ENCODE measurements around the gene DCHS1. TPM values are rescaled to one million over a fixed set of nuclear protein-coding genes. Genes with fewer than 3 reads are reported as not detected.

DCHS1 gene
- total and polyA plus RNA-seq, 5 experiments from 2014 or later, result 2.2 to 14.9 (median 6.1) TPM

DNA sequence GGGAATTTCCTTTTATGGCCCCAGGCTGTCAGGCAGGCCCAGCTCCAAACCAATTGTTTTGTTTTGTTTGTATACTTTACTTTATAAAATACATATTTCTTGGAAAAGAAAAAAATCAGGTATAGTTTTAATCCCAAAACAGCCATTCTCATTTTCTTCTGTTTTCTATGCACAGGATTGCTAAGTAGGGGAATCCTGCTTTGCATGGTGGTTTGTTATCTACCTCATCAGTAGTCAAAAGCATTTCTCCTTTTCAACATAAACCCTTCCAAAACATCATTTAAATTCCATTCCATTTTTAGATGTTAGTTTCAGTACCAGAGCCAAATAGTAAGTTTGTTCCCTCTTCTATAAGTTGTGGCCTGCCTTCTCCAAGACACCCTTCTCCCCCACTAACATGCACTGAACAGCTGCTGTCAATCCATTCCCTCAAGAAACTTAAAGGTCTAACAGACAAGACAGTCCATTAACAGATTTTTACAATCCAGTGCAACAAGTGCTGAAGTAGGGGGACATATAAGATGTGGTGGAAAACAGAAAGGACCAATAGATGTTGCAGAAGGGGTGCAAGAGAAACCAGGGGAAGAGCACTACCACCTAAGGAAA, 48.3 kb downstream of the DCHS1 start:
- POLR2A ChIA-PET, result interaction anchor here (0.9 to 6.8 kb wide), 5 partner anchors 11 to 205 kb away, joined by 3 to 108 read pairs (median 6); partner anchors contain the start of genes MRPL17 and TPP1
- H3K4me1 Mint-ChIP-seq, result peaks cover 19 to 45% (median 27%) of the 10 kb centered on the region in 4 donors
- H3K27ac Mint-ChIP-seq, result peak overlapping the region in 6 of 10 donors; percentile 59 to 90 (median 84)
- H3K36me3 Mint-ChIP-seq, result peaks cover 0 to 37% (median 7%) of the 10 kb centered on the region in 3 donors
- DNase-seq, result no peak
- H3K27me3 Mint-ChIP-seq, result no peaks in the 10 kb centered on the region
- H3K9me3 Mint-ChIP-seq, result no peaks in the 10 kb centered on the region
- H3K4me3 Mint-ChIP-seq, result peak overlapping the region in 8 of 10 donors; percentile 13 to 66 (median 55)
- ATAC-seq, result no peak

DNA sequence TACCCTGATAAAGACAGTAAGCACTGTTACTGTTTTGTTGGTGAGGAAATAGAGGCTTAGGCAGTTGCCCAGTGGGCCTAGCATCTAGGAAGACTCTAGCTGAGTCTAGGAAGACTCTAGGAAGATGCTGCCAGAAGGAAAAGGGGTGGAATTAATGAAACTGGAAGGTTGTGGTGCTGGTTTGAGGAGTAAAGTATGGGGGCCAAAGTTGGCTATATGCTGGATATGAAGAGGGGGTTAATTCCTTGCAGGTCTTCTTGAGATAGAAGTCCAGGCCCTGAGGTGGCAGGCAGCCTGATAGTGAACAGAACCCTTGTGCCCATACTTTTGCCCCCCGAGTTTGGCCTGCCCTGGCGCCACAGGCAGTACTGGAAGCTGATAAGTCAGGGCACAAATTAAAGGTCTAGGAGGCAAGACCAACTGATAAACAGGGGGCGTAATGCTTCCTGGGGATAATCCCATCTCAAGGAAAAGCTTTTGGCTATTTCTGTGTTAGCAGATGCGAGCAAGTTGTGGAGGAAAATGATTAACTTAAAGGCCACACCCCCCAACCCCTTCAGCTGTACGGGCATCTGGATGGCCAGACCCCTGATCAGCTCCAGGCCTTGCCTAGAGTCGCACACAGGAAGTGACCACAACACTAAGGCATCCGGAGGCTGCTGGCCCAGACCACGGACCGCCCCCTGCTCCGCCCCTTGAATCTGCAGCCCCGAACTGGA, 49.0 kb downstream of the DCHS1 start:
- Mint-ChIP-seq H3K36me3 (peaks cover 0 to 40% (median 7%) of the 10 kb centered on the region in 3 donors), H3K27me3 (no peaks in the 10 kb centered on the region), H3K4me1 (peaks cover 19 to 45% (median 29%) of the 10 kb centered on the region in 4 donors), H3K27ac (peak overlapping the region in 4 of 10 donors; percentile 83 to 90 (median 86)), H3K4me3 (peak overlapping the region in 3 of 10 donors; percentile 11 to 66 (median 31)), H3K9me3 (no peaks in the 10 kb centered on the region)
- DNase-seq (peak in 4 of 10 donors; percentile 16 to 52 (median 18)), ATAC-seq (no peak)
- POLR2A ChIA-PET, result interaction anchor here (0.9 to 6.8 kb wide), 5 partner anchors 12 to 204 kb away, joined by 3 to 108 read pairs (median 6); partner anchors contain the start of genes MRPL17 and TPP1

DNA sequence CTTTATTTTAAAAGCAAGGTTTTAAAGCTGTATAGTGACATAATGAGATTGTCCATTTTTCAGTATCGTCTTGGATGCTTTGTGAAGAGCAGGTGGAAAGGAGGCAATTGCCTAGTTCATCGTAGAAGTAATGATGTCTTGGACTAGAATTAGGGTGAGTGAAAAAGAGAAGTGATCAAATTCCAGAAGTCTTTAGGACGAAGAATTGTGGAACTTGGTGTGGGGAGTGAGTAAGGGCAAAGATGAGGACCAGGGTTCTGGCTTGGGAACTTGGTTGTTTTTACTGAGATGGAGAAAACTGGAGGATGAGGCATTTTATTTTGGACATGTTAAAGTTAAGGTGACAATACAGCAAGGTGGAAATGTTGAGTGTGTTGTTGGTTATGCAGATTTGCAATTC, 50.8 kb downstream of the DCHS1 start:
- ATAC-seq, result no peak
- Mint-ChIP-seq H3K27me3 (no peaks in the 10 kb centered on the region), H3K36me3 (peaks cover 0 to 36% (median 7%) of the 10 kb centered on the region in 3 donors), H3K27ac (no peak overlapping the region), H3K4me1 (peaks cover 4 to 35% (median 22%) of the 10 kb centered on the region in 4 donors), H3K9me3 (no peaks in the 10 kb centered on the region), H3K4me3 (no peak overlapping the region)
- no peak for DNase-seq
- POLR2A ChIA-PET, result interaction anchor here (1.0 to 6.8 kb wide), 17 partner anchors 8 to 369 kb away, joined by 3 to 108 read pairs (median 6); partner anchors contain the start of genes ARFIP2, MRPL17, TAF10 and TIMM10B

DNA sequence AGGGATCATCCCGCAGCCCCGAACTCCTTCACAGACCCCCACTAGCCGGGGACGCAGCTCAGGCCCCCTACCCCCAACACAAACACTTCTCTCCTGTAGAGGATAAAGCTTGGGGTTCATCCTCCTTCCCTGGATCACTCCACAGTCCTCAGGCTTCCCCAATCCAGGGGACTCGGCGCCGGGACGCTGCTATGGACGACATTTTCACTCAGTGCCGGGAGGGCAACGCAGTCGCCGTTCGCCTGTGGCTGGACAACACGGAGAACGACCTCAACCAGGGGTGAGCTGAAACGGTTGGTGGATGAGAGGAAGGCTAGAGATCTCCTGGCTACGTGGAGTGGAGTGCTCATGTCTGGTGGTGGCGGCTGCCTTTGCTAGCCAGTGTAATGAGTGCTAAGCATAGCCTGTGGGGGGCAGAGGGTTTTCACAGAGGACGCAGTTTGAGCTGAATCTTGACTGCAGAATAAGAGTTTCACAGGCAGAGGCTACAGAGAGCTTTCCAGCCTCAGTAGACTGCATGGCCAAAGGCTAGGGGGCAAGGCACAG, 51.5 kb downstream of the DCHS1 start:
- no peak overlapping the region for H3K4me3 Mint-ChIP-seq
- POLR2A ChIA-PET, result interaction anchor here (1.0 to 6.8 kb wide), 17 partner anchors 8 to 369 kb away, joined by 3 to 108 read pairs (median 6); partner anchors contain the start of genes ARFIP2, MRPL17, TAF10 and TIMM10B
- H3K4me1 Mint-ChIP-seq, result peaks cover 10 to 35% (median 25%) of the 10 kb centered on the region in 4 donors
- peak; percentile 31 to 79 (median 61) for DNase-seq
- H3K27me3 Mint-ChIP-seq, result no peaks in the 10 kb centered on the region
- ATAC-seq, result peak; percentile 72 to 80
- H3K36me3 Mint-ChIP-seq, result peaks cover 0 to 36% (median 7%) of the 10 kb centered on the region in 3 donors
- no peaks in the 10 kb centered on the region for H3K9me3 Mint-ChIP-seq
- no peak overlapping the region for H3K27ac Mint-ChIP-seq

DNA sequence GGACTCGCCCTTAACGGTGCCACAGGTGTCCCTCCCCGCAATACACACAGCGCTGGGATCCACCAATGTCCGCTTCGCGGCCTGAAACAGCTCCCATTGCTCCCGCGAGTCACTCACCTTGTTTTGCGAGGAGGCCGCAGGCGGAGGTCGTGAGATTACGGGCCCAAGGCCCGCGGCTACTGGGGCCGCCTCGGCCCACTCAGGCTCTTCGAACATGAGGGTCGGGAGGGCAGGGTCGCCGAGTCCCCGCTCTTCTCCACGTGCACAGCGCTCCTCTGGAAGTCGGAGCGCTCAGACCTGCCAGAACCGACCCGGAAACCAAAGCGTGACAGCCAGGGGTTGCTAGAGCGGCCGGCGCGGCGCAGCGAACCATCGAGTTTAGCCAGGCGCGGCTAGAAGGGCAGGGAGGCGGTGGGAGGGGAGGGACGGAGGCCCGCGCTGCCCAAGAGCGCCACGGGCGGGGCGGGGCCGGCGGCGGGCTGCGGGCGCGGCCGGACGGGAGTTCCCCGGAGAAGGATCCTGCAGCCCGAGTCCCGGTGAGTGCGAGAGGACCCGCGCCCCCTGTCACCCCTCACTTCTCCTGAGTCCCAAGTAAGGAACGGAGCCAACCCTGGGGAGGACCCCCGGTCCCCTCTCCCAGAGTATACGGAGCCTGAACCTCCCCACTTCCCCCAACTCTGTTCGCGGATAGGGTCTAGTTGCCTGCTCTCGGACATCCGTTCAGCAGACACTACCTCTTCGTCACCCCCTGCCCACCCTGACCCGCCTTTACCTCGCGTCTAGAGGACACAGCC, 52.1 kb downstream of the DCHS1 start, which contains the start of the genes ILK and RRP8:
ILK (plus strand) TSS at position 488 of the 794 bp plus-strand sequence. CDS start 498 bp downstream, outside the sequence.
RRP8 (minus strand) TSS at position 330 of the 794 bp plus-strand sequence; CDS start at position 216, 114 bp downstream.
- H3K27ac Mint-ChIP-seq, result no peak within 1 kb of the TSS
- POLR2A ChIA-PET, result interaction anchor here (0.5 to 6.8 kb wide), 18 partner anchors 9 to 368 kb away, joined by 3 to 108 read pairs (median 6); partner anchors contain the start of genes ARFIP2, MRPL17, TAF10 and TIMM10B
- peaks cover 0 to 37% (median 3%) of the 10 kb centered on the region in 3 donors for H3K36me3 Mint-ChIP-seq
- no peaks in the 10 kb centered on the region for H3K9me3 Mint-ChIP-seq
- H3K4me3 Mint-ChIP-seq, result no peak within 1 kb of the TSS
- H3K4me1 Mint-ChIP-seq, result peaks cover 16 to 33% (median 29%) of the 10 kb centered on the region in 4 donors
- DNase-seq (peak; percentile 68 to 92 (median 80)), ATAC-seq (peak; percentile 80 to 85)
- no peaks in the 10 kb centered on the region for H3K27me3 Mint-ChIP-seq

DNA sequence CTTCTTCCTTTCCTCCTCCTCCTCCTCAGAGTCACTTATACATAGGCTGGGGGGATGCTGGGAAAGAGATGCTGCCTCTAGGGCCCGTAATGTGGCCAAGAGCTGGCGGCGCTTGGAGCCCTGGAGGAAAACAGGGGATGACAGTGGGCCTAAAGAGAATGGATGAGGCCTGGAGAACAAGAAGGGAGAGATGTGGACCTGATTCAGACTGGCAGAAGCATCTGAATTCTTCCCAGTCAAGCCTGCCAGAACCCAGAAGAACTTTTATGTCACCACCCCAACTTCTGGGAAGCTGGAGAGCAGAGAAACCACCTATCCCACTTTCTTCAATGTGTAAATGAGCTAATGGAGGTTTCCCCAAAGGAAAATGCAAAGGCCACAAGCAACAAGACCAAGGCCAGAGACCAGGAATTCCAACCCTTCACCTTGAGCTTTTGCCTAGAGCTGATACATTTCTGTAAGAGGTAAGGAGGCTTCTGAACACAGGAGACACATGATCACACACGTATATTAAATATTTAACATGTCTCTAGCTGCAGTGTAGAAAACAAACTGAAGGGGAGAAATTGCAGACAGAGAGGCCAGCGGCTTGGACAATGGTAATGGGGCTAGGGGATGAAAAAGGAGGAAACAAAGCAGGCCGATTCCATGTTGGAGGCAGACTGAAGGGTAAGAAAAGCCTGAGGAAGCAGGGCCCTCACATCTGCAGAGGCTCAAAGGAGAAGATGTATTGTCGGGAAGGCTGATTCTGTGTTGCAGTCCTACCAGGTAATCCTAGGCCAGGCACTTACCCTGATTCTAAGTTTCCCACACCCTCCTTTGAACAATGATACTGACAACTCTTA, 53.3 kb downstream of the DCHS1 start:
- H3K4me1 Mint-ChIP-seq, result peaks cover 23 to 35% (median 30%) of the 10 kb centered on the region in 4 donors
- peak overlapping the region in 7 of 10 donors; percentile 33 to 86 (median 83) for H3K27ac Mint-ChIP-seq
- ATAC-seq (no peak), DNase-seq (no peak)
- no peaks in the 10 kb centered on the region for H3K9me3 Mint-ChIP-seq
- no peaks in the 10 kb centered on the region for H3K27me3 Mint-ChIP-seq
- POLR2A ChIA-PET, result interaction anchor here (0.5 to 6.8 kb wide), 7 partner anchors 10 to 224 kb away, joined by 4 to 108 read pairs (median 15); partner anchors contain the start of genes ARFIP2, MRPL17, TAF10 and TIMM10B
- peaks cover under 1 to 40% (median 7%) of the 10 kb centered on the region in 3 donors for H3K36me3 Mint-ChIP-seq
- no peak overlapping the region for H3K4me3 Mint-ChIP-seq

DNA sequence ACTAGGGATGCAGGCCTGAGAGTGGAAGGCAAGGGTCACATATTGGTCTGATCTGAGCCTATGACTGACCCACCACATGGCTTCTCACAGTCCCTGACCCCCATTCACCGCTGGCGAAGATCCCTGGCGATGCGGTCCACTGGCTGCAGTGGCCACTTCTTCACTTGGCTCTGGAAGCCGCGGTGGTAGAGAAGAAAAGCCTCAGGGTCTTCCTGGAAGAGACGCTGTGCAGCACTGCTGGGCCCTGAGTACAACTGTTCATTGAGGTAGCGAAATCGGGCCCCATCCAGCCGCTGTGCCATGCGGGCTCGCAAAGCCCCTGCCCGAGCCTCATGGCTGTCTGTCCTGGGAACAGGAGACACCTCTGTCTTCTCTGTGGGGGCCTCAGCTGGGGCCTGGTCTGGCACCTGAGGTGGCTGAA, 54.6 kb downstream of the DCHS1 start:
- H3K4me1 Mint-ChIP-seq, result peaks cover 25 to 39% (median 29%) of the 10 kb centered on the region in 4 donors
- peak overlapping the region in 3 of 10 donors; percentile 22 to 71 (median 57) for H3K27ac Mint-ChIP-seq
- H3K9me3 Mint-ChIP-seq, result no peaks in the 10 kb centered on the region
- ATAC-seq (no peak), DNase-seq (no peak)
- H3K27me3 Mint-ChIP-seq, result no peaks in the 10 kb centered on the region
- H3K4me3 Mint-ChIP-seq, result no peak overlapping the region
- peaks cover 2 to 52% (median 7%) of the 10 kb centered on the region in 3 donors for H3K36me3 Mint-ChIP-seq
- POLR2A ChIA-PET, result interaction anchor here (6.8 kb wide), 1 partner anchor 82 kb away, joined by 108 read pairs; the partner anchor contains the start of gene MRPL17

DNA sequence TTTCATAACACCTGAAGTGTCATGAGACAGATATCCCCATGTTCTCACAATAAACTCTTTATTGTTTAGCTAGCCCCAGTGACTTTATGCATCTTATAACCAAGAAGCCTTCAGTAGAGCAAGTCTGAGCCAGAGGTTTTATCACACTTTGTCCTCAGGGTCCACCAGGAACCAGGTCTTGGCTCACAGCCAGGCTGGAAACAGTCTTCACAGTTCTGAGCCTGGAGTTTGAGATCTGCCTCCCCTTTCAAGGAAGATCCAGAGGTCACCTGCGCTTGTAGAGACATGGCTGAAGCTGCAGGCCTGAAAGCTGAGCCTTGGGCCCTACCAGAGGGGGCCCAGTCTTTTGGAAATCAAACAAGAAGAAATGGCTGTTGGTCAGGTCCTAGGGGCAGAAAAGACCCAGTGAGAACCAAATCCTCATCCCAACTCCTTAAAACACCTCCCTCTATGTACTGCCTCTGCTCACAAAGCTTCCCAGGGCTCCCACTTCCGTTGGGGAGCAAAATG, 55.7 kb downstream of the DCHS1 start:
- Mint-ChIP-seq H3K27me3 (no peaks in the 10 kb centered on the region), H3K9me3 (no peaks in the 10 kb centered on the region), H3K36me3 (peaks cover 2 to 62% (median 7%) of the 10 kb centered on the region in 3 donors), H3K4me1 (peaks cover 30 to 48% (median 31%) of the 10 kb centered on the region in 4 donors), H3K4me3 (peak overlapping the region in 1 of 10 donors; percentile 65), H3K27ac (peak overlapping the region in 2 of 10 donors; percentile 27 to 54)
- DNase-seq, result no peak
- POLR2A ChIA-PET, result interaction anchor here (0.5 to 1.2 kb wide), 3 partner anchors 12 to 72 kb away, joined by 3 to 5 read pairs (median 4); partner anchors contain the start of gene TAF10
- ATAC-seq, result no peak

DNA sequence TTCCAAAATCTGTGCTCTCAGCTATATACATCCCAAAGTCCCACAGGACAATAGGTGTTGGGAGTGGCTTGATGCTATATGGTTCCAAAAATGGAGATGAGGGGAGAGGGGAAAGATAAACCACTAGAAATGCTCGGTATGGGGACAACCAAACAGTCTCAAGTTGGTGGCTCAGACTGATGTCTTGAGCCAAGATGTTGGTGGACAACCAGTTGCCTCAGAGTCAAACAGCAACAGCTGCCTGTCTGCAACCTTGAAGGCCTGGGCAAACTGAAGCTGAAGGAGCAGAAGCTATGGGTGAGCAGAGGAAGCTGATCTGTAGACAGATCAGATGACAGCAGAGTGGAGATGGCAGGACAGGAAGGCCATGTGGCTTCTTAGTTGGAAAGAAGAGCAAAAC, 56.2 kb downstream of the DCHS1 start:
- ATAC-seq, result no peak
- peak overlapping the region in 6 of 10 donors; percentile 14 to 81 (median 31) for H3K27ac Mint-ChIP-seq
- no peaks in the 10 kb centered on the region for H3K9me3 Mint-ChIP-seq
- POLR2A ChIA-PET, result interaction anchor here (0.5 to 1.2 kb wide), 4 partner anchors 13 to 1519 kb away, joined by 3 to 4 read pairs (median 4); partner anchors contain the start of genes MRPL17 and TAF10
- peaks cover 32 to 51% (median 34%) of the 10 kb centered on the region in 4 donors for H3K4me1 Mint-ChIP-seq
- peaks cover 2 to 66% (median 7%) of the 10 kb centered on the region in 3 donors for H3K36me3 Mint-ChIP-seq
- H3K4me3 Mint-ChIP-seq, result peak overlapping the region in 4 of 10 donors; percentile 15 to 65 (median 24)
- no peaks in the 10 kb centered on the region for H3K27me3 Mint-ChIP-seq
- no peak for DNase-seq

DNA sequence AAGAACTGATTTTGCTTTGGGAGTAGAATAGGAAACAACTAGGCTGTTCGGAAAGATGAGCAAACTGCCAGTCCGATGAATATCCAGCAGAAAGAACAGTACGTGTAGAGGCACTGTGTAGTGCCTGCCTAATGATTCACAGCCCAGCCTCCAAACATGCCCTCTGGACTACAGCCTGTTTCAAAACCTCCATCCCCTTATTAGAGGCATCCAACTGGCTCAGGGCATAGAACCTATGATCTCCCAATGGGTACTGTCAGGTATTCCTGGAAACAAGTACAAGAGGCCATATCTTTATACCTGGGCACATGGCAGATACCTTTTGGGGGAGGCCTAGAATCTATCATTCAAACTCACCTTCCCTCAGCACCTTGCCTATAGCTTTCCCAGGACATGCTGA, 57.1 kb downstream of the DCHS1 start:
- no peak for ATAC-seq
- H3K4me1 Mint-ChIP-seq, result peaks cover 40 to 60% (median 42%) of the 10 kb centered on the region in 4 donors
- peaks cover 2 to 75% (median 11%) of the 10 kb centered on the region in 3 donors for H3K36me3 Mint-ChIP-seq
- peak overlapping the region in 1 of 10 donors; percentile 49 for H3K4me3 Mint-ChIP-seq
- H3K27me3 Mint-ChIP-seq, result no peaks in the 10 kb centered on the region
- H3K9me3 Mint-ChIP-seq, result no peaks in the 10 kb centered on the region
- POLR2A ChIA-PET, result interaction anchor here (1.1 kb wide), 1 partner anchor 85 kb away, joined by 3 read pairs; the partner anchor contains the start of gene MRPL17
- no peak for DNase-seq
- peak overlapping the region in 4 of 10 donors; percentile 27 to 81 (median 52) for H3K27ac Mint-ChIP-seq
